Adrenal gland (tissue), 5 donors: Measurements from ENCODE around the gene OIT3.

Source experiments
- CTCF ChIP-seq, 6 experiments: fragments of 450-650 bp in 4 of 6; fragments of 200-600 bp in 2 of 6; sonication (generic) in 1 of 6; IDR thresholded peaks; 1 replicate in 5 of 6; 2 replicates in 1 of 6; pipeline versions ENCODE4 v1.5.1 to v1.8.0; 2016 to 2021; ENCODE audit warnings: antibody characterized with exemption in 6 of 6, mild to moderate bottlenecking in 2 of 6, moderate library complexity in 1 of 6
- POLR2A ChIP-seq, 2 donors: fragments of 450-650 bp; IDR thresholded peaks; one replicate each; pipeline ENCODE4 v1.6.1; 2017; ENCODE audit warnings: antibody characterized with exemption in 2 of 2, mild to moderate bottlenecking in 2 of 2, moderate library complexity in 1 of 2
- donor health status: DM: no; HTN: no; CAD: no.

DNA sequence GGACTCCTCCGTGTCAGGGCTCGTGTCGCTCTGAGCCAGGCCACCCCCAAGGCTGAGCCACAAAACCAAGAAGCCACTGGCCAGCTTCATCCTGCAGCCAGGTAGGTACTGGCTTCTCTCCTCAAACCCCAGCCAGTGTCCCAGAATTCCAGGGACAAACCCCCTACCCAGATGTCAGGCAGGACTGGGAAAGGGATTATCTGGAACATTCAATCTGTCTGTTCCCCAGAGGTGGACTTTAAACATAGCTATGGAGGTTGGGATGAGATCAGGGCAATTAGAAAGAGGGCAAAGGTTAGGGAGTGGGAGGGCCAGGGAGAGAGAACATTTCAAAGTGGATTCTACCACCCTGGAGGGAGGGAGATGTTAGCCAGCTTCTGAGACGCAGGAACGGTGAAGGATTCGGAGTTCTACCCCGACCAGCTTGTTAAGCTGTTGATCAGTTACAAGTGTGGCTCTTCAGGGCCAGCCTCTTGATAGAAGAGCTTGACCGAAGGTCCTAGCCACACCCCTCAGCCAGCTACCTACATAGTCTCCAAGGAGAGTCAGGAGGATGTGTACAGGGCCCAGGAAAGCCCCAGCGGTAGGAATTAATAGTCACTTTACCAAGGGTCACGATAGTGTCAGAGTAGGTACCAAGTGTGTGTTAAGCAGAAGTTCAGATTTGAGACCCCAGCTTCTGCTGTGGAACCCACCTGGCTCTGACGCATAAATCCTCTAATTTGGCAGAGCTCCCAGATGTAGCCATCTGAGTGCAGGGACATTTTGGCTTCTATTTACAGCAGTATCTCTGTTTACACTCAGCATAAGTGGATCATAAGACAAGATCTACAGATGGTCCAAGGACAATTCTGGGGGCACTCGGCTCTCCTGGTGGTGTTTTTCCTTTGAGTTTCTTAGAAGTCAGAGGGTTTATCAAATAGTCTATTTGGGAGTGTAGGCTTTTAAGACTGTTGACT lies 61.3 kb downstream of the OIT3 start, which contains the start of gene PLA2G12B:
- no peak for TF ChIP-seq POLR2A (IDR thresholded peaks at IDR 0.05)
- no peak for TF ChIP-seq CTCF (IDR thresholded peaks at IDR 0.05)
